ENCODE results near the gene CLEC11A.
A peak's percentile ranks its signal among the peaks of the same experiment; 100 is the strongest.

The CLEC11A gene, protein sequence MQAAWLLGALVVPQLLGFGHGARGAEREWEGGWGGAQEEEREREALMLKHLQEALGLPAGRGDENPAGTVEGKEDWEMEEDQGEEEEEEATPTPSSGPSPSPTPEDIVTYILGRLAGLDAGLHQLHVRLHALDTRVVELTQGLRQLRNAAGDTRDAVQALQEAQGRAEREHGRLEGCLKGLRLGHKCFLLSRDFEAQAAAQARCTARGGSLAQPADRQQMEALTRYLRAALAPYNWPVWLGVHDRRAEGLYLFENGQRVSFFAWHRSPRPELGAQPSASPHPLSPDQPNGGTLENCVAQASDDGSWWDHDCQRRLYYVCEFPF

DNA sequence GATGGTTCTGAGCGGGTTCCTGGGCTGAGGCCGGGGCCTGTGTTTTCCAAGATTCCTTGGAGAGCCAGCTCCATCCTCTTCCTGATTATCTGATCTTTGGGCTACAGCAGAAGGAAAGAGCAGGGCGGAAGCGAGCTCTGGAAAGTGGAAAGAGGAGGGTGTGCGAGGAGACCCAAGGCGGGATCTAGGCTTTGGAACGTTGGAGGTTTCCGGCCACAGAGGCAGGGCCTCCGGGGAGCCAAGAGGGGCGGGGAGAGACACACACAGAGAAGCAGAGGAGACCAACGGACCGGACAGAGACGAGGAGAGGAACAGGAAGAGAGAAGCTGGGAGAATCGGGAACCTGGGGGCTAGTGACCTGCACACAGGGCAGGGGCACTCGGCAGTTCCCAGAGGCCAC lies at the start of gene CLEC11A:
CLEC11A (plus strand) TSS at position 296 of the 400 bp plus-strand sequence. CDS start 162 bp downstream, outside the sequence.
- peak; percentile 65 for DNase-seq (ENCODE audit: low read depth, low spot score)

DNA sequence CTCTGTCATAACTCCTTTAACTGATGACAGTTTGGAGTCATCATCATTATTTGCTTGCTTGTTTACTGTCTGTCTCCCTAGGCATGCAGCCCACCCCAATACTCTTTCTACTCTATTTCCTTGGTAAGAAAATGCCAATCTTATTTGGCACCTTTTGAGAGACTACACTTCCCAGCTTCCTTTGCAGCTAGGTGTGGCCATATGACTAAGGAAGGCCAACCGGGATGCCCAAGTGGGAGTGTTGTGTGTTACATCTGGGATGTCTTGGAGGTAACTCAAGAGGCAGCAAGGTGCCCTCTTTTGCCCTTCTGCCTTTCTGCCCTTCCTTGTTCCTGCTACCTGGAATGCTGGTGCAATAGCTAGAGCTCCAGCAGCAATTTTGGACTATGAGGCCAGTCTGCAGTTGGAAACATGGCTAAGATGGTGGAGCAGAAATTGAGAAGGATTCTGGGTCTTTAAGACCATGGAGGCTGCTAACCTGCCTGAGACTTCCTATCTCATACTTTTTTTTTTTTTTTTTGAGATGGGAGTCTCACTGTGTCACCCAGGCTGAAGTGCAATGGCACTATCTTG lies 46.5 kb upstream of the CLEC11A start:
- no peak for DNase-seq (ENCODE audit: low read depth, low spot score)

DNA sequence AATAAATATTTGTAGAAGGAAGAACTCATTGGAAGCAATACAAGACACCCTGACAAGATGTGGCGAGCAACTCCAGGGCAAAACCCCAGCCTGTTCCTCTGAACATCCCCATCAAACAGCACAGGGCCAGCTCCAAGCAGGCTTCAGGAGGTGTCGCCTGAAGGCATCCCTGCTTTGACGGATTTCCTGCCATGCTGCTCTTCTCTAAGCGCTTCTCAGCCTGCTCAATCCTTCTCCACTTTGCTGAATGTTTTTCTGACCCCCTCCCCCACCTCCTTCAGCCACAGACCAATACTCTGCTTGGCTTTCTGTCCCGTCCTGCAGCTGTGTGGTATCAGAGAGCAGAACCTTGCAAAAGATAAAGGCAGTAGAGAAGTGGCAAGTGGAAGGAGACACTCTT lies 45.5 kb upstream of the CLEC11A start:
- DNase-seq (ENCODE audit: low read depth, low spot score): peak; percentile 89

DNA sequence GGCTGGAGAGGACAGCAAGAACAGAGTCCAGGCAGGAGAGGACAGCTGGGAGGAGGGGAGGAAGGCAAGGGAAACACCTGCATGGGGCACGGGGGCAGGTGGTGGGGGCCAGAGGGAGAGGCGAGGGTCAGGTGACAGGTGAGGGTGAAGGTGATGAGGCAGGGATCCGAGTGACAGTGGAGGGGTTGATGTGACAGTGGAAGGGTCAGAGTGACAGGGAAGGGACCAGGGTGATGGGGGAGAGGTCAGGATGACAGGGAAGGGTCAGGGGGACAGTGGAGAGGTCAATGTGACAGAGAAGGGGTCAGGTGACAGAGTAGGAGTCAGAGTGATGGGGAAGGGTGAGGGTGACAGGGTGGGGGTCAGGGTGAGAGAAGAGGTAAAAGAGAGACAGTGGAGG lies 44.8 kb upstream of the CLEC11A start:
- no peak for DNase-seq (ENCODE audit: low read depth, low spot score)

DNA sequence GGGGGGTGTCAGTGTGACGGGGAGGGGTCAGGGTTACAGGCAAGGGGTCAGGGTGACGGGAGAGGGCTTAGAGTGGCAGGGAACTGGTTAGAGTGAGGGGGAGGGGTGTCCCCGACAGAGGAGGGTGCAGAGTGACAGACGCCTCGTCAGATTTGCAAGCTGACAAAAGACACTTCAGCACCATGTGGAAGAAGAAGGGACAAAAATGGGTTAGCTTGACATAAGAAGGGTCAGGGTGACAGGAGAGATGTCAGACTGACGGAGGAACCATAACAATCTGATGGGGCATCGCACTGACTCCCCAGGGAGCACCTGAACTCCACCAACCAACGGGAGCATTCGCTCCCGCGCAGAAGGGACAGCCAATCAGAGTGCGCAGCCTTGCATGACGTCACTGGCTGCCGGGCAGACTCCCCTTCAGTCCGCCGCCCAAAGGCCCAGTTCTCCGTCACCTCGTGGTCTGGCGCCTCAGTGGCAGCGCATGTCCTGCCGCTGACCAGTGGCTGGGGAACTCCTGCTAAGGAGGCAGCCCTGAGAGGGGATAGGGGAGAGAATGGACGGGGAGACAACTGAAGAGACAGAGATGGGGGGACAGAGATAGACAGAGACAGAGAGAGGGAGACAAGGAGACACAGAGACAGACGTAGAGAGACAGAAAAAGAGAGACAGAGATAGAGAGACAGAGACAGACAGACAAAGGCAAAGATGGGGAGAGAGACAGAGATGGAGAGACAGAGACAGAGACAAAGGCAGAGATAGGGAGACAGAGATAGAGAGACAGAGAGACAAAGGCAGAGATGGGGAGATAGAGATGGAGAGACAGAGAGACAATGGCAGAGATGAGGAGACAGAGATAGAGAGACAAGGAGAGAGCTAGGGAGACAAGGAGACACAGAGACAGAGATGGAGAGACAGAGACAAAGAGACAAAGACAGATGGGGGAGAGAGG lies 43.7 kb upstream of the CLEC11A start:
- peak; percentile 90 for DNase-seq (ENCODE audit: low read depth, low spot score)

DNA sequence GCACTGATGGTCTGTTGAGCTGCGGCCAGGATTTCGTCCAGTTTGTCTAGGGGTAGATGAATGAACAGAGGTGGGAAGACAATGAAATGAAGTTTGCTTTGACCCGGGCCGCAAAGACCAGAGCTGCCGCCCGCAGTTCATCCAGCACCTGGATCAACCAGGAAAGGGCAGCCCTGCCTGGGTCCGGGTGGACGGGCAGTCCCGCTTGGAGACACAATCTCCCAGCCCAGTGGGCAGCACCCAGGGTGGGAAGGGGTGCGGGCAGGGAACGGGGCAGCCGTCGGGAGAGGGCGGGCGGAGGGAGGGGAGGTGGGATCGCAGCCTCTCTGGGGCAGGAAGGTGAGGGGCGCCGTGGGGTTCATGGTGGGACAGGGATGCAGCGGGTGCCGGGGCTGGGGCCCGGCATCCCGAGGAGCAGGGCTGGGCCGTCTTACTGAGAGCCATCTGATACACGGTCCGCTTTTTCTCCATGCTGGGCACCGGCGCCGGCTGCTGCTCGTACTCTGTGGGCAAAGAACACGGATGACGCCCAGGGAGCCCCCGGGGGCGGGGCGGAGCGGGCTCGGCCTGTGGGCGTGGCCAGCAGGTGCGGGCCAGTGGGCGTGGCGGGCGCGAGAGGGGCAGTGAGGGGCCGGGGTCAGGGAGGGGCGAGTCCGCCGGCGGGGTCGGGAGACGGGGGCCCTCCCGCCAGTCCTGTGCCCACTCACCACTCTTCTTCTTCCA lies 36.7 kb upstream of the CLEC11A start:
- DNase-seq (ENCODE audit: low read depth, low spot score): no peak

DNA sequence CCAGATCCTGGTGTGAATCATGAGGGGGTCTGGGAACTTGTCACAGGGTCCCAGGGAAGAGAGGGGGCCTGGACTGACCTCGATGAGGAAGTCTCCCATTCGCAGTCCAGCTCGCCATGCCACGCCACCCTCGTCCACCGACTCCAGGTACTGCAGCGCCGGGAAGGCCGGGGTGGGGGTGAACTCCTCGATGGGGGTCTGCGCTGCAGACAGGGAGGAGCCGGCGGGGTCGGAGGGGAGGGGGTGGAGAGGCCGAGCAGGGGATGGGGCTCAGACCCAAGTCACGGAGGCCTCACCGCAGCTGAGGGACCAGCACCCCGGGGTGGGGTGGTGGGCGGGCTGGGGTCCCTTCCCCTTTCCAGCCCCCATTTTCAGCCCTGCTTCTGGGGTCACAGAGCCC lies 34.4 kb upstream of the CLEC11A start:
- no peak for DNase-seq (ENCODE audit: low read depth, low spot score)

DNA sequence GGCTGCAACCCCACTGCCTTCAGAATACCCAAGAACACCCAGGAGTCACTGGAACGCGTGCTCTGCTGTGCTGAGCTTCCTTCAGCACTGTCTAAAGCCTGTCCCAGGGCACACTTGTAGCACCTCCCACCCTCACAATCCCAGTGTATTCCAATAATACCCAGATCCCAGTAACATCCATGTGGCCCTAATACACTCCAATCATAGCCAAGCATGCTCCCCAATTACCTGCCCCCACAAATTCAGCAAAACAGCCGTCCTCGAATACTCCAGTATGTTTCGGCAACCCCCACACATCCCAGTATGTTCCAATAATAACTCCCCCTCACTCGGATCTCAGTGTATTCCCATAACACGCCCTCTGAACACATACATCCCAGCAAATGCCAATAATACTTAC lies 32.7 kb upstream of the CLEC11A start:
- DNase-seq (ENCODE audit: low read depth, low spot score): no peak

DNA sequence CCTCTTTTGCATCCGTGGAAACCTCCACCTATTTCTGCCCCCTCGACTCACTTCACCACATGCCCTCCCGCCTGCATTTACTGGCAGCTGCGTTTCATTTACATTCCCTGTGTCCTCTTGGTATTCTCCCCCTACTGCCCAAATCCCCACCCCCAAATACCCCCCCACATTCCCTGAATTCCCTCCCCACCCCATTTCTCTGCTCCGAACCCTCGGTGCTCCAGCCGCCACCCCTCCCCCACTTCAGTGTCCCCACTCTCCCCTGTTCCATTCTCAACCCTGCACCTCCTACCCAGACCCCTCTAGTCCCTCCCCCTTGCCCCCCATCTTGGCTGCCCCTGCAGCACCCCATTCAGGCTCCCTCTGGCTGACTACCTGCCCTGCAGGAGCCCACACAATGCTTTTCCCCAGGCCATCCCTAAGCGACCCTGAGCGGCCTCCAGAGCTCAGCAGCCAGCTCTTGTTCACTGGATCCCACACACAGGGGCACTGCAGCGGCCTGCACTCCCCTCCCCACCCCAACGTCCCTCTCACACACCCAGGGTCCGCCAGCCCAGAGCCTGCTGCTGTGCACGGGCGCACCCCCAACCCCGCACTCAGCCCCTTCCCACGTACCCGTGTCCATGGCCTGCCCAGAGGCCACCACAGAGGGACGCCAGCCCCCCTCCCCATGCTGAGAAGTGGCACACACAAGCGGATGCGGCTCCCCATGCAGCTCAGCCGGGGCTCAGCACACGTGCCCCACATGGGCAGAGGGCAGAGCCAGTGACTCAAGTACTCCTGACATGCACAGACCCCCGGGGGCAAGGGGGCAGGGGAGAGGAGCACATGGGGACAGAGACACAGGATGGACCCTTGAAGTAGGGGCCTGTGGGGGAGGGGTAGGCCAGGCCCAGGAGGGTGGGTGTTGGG lies 29.8 kb upstream of the CLEC11A start:
- DNase-seq (ENCODE audit: low read depth, low spot score): no peak

DNA sequence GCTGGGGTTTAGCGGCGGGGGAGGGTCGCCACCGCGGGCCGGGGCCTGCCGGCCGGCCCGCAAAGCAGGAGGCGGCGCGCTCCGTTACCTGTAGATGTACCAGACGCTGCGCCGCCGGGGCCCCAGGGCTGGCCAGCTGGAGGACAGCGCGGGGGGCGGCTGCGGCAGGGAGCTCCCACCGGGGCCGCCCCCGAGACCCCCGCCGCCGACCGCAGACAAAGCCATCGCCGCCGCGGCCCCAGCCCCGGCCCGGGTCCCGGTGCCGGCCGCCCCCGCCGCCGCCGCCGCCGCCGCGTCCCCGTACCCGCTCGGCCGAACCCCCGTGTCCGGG lies 28.4 kb upstream of the CLEC11A start:
- no peak for DNase-seq (ENCODE audit: low read depth, low spot score)

DNA sequence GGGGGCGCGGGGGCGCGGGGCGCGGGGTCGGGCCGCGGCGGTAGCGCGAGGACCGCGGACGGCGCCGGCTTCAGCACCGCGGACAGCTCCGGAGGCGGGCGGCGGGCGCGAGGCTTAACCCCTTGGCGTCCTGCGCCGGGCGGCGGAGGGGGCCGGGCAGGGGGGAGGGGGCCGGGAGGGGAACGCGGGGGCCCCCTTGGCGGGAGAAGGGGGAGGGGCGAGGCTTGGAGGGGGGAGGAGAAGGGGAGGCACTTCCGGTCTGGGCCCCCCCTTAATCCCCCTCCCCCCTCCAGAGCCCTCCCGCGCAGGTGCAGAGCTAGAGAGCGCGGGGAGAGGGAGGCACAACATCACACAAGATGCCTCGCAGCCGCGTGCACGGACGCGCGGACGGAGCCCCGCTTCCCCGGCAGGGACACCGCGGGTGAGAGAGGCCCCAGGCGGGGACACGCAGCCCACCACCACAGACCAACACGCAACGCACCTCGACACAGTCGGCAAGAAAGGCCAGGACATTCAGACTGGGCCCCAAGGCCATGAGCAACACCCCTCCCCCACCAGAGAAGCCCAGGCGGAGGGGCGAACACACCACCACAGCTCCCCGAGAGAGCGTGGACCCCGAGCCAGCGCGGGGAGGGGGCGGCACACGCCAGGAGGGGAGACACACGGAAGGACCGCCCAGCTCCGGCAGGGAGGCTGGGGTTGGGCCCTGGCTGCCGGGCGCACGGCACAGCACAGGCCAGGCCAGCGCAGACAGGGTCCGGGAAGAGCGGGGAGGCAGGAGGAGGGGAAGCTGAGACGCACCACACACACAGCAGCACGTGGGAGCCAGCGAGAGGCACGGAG lies 27.7 kb upstream of the CLEC11A start:
- DNase-seq (ENCODE audit: low read depth, low spot score): no peak

DNA sequence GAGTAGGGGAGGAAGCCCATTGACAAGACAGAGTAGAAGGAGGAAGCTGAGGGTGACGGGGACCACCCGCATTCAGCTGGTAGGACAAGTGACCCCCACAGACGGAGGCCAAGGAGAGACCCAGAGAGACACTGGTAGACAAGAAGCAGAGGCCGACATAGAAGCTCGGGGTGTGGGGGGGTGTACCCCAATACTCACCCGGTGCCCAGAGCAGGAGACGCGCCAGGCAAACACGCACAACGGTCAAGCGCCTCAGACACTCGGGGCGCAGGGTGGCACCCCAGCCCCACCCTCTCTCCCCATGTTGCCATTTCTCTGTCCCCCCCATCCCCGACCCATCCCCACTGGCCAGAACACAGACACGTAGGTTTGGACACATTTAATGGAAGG lies 27.1 kb upstream of the CLEC11A start:
- DNase-seq (ENCODE audit: low read depth, low spot score): no peak

DNA sequence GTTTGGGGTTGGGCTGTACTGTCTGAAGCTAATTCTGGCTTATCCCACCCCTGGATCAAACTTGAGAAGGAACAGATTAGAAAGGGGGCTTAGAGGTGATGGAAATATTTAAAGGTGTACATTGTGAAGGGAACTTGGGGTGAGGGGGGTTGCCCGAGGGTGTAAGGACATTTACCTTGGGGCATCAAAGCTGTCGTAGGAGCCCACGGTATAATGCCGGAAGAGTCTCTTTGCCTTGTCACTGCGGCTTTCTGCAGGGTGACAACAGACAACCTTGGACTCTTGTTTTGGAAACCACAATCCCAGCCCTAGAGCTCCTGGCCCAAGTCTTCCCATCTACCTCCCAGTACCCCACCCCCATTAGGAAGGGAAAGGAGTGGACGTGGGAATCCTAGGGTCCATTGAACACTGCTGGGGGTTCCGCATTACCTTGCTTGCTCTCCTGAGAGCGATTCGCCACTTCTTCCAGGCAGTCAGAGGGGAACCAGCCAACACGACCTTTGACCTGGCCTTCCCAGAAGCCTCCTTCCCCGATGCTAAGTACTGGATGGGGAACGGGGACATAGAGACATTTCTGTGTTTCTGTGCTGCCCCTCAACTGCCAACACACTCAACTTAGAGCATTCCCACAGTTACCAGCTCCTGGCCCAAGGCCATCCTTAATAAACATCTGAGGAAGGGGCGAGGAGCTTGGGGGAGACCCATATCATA lies 25.6 kb upstream of the CLEC11A start:
- no peak for DNase-seq (ENCODE audit: low read depth, low spot score)

DNA sequence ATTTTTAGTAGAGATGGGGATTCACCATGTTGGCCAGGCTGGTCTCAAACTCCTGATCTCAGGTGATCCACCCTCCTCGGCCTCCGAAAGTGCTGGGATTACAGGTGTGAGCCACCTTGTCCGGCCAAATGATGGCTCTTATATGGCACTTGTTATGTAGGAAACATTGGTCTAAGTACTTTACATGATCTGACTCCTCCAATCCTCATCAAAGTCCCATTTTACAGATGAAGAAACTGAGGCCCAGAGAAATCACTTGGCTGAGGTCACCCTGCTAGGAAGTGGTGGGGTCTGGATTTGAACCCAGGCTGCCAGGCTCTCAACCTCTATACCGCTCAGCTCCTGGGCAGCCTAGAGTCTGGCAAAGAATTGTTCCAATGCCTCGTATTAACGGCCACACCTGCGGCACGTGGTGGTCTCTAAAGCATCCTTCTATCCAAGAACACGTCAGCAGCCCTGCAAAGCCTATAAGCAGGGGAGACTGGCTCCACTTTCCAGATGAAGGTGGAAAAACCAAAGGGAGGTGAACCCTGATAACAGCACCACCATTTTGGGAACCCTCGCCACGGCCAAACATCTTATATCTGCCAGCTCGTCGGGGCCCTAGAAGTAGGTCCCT lies 21.7 kb upstream of the CLEC11A start:
- no peak for DNase-seq (ENCODE audit: low read depth, low spot score)

DNA sequence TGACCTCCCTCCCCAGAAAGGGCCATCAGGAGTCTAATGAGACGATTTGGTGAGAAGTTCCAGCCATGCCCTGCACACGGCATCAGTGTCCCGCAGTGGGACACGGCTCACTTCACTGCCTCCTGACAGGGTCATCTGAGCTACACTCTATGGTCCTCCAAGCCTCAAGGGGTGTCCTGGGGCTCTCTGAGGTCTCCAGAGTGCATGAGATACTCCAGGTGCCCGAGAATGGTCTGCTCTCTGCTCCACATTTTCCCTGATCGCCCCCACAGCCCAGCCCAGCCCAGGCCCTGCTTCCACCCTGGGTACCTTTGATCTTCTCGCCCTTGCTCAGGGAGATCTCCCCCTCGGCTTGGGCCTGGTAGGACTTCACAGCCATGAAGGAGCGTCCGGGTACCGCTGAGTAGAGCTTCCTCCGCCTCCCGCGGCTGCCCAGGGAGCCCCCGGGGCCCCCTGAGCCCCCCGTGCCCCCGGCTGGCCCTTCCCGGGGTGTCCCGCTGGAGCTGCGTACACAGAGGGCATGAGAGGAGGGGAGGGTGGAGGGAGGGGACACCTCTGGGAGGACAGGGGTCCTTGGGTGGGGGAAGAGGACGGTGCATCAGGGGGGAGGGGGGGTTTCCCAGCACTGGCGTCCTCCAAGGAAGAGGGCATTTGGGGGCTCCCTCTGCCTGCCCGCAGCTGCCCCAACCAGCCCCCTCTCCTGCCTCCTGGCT lies 20.9 kb upstream of the CLEC11A start:
- no peak for DNase-seq (ENCODE audit: low read depth, low spot score)

DNA sequence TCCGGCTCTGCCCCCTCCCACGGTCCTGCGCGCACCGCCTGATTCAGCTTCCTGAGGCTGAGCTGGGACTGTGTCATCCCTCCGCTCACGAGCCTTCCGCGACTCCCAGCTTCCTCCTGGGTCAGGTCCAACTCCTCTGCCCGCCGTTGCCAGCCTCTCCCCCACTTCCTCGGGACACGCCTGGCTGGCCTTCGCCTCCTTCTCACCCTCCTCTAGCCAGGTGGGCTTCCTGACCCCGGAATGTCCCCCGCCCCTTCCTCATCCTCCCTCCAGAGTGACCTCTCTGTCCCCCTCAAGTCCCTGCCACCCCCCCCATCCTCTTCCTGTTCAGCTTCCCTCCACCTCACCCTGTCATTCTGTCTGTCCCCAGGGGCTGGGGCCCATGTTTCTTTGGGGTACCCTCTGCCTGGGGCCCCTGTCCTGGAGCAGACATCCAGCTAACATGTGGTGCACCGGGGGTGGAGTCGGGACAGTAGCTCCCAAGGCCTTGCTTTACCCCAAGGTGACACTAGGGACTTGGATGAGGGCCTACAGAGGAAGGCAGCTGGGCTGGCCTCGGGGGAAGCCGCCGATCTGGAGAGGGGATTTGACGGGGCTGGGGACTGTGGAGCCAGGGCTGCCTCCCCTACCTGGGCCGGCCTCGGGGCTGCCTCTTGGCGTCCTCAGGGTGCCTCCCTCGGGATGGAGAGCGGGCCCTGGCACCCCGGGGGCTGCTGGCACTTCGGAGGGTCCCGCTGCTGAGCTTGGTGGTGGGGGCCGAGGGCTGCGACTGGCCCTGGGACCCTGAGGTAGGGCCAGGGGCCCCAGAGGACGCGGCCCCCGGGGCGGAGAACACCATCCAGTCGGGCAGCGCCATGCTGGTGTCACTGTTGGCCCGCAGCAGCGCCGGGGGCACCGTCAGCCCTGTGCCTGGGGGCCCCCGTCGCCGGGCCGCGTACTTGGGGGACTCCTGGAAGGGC lies 20.0 kb upstream of the CLEC11A start:
- no peak for DNase-seq (ENCODE audit: low read depth, low spot score)
